Duodenal mucosa (tissue), 2 donors: ENCODE results near the gene TNPO2.

Source experiments
- H3K27ac ChIP-seq: one replicate; pipeline ENCODE4 v1.7.0; 2013; ENCODE audit warnings: low read depth, low read length
- H3K27me3 ChIP-seq, 2 donors: one replicate each; pipeline ENCODE4 v1.7.0; 2013; ENCODE audit warnings: low read length in 2 of 2, control low read depth in 1 of 2; ENCODE audit not compliant: insufficient read depth in 2 of 2, control insufficient read depth in 1 of 2
- H3K36me3 ChIP-seq, 2 donors: one replicate each; pipeline ENCODE4 v1.7.0; 2013; ENCODE audit warnings: low read length in 2 of 2, control low read depth in 1 of 2; ENCODE audit not compliant: insufficient read depth in 2 of 2, control insufficient read depth in 1 of 2
- H3K4me1 ChIP-seq, 2 donors: one replicate each; pipeline ENCODE4 v1.7.0; 2013; ENCODE audit warnings: low read length in 2 of 2, control low read depth in 1 of 2; ENCODE audit not compliant: insufficient read depth in 2 of 2, control insufficient read depth in 1 of 2
- H3K4me3 ChIP-seq, 2 donors: one replicate each; pipeline ENCODE4 v1.7.0; 2013; ENCODE audit warnings: low read length in 2 of 2, low read depth in 1 of 2
- H3K9ac ChIP-seq, 2 donors: one replicate each; pipeline ENCODE4 v1.7.0; 2013; ENCODE audit warnings: low read length in 2 of 2, low read depth in 1 of 2
- H3K9me3 ChIP-seq, 2 donors: one replicate each; pipeline ENCODE4 v1.7.0; 2013; ENCODE audit warnings: low read length in 2 of 2, control low read depth in 1 of 2; ENCODE audit not compliant: control insufficient read depth in 1 of 2

Gene TNPO2

DNA sequence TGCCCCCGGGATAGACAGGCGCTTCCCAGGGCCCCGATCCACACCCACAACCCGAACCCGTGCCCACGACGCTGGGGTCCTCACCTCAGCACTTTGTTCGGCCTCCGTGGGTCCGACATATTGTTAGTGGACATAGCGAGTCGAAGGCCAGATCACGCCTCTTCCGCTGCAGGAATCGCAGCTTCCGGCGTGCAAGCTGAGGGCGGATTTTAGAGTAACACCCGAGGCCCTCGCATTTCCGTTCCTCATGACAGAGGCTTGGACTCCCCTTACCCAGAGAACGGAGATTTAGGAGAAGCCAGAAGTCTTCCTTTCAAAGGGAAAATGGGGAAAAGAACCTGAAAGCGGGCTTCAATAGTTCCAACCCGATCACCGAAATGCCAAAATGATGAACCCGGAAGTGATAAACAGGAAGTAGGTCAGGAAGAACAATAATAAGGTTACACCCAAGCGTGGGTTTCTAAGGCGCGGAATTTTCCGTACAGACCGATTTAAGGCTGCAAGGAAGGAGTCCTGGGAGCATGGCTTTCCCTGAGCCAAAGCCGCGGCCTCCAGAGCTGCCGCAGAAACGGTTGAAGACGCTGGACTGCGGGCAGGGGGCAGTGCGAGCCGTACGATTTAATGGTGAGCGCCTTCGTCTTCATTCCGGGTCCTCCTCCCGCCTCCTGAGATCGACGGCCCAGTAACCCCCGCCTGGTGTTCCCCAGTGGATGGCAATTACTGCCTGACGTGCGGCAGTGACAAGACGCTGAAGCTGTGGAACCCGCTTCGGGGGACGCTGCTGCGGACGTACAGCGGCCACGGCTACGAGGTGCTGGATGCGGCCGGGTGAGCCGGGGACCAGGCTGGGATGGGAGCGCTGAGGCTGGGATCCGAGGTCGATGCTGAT lies 54.2 kb downstream of the TNPO2 start:
- H3K27me3 ChIP-seq, result no peaks in the 10 kb centered on the region
- peak overlapping the region; percentile 93 for H3K27ac ChIP-seq
- H3K36me3 ChIP-seq, result peaks cover 19 to 21% of the 10 kb centered on the region in 2 donors
- H3K9me3 ChIP-seq, result no peaks in the 10 kb centered on the region
- H3K9ac ChIP-seq, result peak overlapping the region; percentile 90 to 96
- peaks cover 37 to 49% of the 10 kb centered on the region in 2 donors for H3K4me1 ChIP-seq
- peak overlapping the region; percentile 85 to 99 for H3K4me3 ChIP-seq

DNA sequence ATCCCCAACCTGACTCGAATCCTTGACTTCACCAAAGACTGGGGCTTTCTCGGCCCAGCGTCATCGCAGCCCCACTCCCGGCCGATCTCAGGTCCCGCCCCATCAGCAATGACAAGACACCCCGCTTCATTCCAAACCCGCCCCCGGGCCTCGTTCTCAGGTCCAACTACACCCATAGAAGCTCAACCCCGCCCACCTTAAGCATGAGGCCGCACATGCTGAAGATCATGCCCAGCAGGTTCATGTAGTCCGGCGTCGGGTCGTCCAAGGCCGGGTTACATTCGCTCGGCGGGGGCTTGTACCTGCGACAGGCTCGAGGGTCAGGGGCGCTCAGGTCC lies 54.8 kb downstream of the TNPO2 start:
- Histone ChIP-seq H3K27me3 (no peaks in the 10 kb centered on the region), H3K9me3 (no peaks in the 10 kb centered on the region), H3K36me3 (peaks cover 13 to 15% of the 10 kb centered on the region in 2 donors), H3K4me1 (peaks cover 37 to 53% of the 10 kb centered on the region in 2 donors), H3K27ac (peak overlapping the region; percentile 93), H3K9ac (peak overlapping the region; percentile 90 to 96), H3K4me3 (peak overlapping the region; percentile 85 to 99)

DNA sequence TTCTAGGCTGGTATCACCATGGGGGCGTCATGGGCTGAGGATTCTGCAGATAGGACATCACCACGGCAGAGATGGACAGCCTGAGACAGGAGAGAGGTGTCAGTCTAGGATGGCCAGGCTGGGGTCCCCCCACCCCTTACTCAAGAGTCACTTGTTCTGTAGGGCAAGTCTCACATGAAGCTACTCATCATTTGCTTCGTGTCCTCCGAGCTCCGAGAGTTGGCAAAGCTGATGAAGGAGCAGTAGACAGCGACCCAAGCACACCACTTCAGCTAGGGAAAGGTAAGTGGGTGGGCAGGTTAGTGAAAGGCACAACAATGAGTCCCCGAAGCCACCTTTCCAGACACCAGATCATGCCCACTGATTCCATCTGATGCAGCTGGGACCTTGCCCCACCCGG lies 55.4 kb downstream of the TNPO2 start:
- peaks cover 37 to 53% of the 10 kb centered on the region in 2 donors for H3K4me1 ChIP-seq
- peak overlapping the region; percentile 90 to 96 for H3K9ac ChIP-seq
- peak overlapping the region; percentile 85 to 99 for H3K4me3 ChIP-seq
- no peak overlapping the region for H3K27ac ChIP-seq
- H3K9me3 ChIP-seq, result no peaks in the 10 kb centered on the region
- H3K36me3 ChIP-seq, result peaks cover 11 to 14% of the 10 kb centered on the region in 2 donors
- H3K27me3 ChIP-seq, result no peaks in the 10 kb centered on the region

DNA sequence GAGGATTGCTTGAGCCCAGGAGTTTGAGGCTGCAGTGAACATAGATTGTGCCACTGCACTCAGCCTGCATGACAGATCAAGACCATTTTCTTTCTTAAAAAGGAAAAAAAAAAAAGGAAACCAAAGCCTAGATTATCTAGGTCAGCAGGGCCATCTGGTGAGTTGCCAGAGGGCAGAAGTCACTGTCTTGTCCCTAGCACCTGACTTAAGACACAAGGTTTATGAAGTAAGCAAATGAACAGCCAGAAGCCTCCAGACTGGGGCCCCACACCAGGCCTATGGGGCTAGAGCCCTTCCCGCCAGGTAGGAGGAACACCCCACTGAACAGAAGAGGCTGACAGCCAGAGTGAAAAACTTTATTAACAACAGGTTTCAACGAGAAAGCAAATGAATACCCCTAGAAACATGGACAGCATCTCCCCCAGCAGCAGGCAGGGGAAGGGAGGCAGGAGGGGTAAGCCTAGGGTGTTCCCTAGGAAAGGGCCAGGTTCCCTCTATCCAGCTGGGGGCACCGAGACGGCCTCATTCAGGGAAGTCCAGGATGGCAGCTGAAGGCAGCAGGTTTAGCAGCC lies 55.9 kb downstream of the TNPO2 start:
- Histone ChIP-seq H3K27ac (no peak overlapping the region), H3K4me1 (peaks cover 37 to 53% of the 10 kb centered on the region in 2 donors), H3K9ac (peak overlapping the region; percentile 90 to 96), H3K4me3 (peak overlapping the region; percentile 85 to 99), H3K9me3 (no peaks in the 10 kb centered on the region), H3K36me3 (peaks cover 8 to 16% of the 10 kb centered on the region in 2 donors), H3K27me3 (no peaks in the 10 kb centered on the region)

DNA sequence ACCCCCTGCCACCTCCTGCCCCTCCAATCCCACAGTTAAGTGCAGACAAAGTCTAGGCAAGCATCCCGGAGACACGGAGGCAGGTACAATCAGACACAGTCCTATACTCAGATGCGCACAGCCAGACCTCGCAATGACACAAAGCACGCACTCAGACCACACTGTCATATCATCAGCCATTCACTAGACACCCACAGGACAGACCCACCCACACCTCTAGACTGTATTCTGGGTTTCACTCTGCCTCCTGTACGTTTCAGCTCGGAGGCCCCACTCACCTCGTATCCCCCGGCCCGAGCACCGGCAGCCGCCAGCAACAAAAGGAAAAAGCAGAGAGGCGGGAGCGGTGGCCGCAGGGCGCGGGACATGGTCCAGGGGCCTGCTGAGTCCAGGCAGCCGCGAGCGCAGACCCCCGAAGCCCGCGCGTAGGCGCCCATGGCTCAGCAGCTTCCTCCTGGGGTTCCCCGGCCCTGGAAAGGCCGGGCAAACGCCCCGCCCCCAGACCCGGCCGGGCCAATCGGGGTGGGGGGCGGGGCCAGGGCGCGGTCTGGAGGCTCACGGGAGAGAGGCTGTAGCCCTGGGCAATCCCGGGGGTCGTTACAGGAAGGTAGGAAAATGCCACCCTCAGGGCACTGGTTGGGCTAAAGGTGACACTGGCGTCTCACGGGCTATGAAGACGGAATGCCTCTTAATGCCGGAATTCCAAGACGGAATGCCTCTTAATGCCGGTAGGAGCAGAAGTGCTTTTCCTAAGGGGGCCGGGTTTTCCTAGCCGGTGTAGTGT lies 57.3 kb downstream of the TNPO2 start, which contains the start of the genes MAN2B1 and WDR83:
Gene MAN2B1 (minus strand): TSS at position 478 of the 784 bp plus-strand sequence. CDS start 41 bp downstream, at position 437.
Gene WDR83 (plus strand): TSS at position 543 of the 784 bp plus-strand sequence. CDS start 2,984 bp downstream, outside the sequence.
- Histone ChIP-seq H3K27ac (no peak within 1 kb of the TSS), H3K9me3 (no peaks in the 10 kb centered on the region), H3K9ac (peak within 1 kb of the TSS; percentile 78 to 90), H3K4me3 (peak within 1 kb of the TSS; percentile 90 to 92), H3K27me3 (no peaks in the 10 kb centered on the region), H3K36me3 (peaks cover 4 to 13% of the 10 kb centered on the region in 2 donors), H3K4me1 (peaks cover 37 to 53% of the 10 kb centered on the region in 2 donors)

DNA sequence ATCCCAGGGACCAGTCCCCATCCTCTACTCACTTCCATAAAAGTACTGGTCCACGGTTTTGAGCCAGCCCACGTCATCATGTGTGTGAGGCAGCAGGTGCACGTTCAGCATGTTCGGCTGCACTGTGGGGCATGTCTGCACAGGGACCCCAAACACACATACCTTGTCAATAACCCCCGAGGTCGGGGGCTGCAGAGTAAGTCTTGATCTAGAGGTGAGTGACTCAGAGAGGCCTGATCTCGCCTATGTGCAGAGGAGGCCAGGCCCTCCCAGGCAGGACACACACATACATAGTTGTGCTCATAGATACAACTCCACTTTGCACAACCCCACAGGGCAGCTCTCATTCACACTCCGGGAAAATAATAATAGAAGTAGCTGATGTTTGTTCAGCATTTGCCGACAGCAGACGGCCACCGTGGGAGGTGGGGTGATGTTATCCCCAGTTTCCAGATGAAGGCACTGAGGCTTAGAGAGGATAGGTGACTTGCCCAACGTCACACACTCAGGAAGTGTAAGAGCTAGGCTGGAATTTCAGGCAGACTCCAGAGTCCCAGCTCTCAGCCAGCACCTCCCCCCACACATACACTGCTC lies 58.0 kb downstream of the TNPO2 start:
- Histone ChIP-seq H3K27ac (no peak overlapping the region), H3K27me3 (no peaks in the 10 kb centered on the region), H3K9ac (peak overlapping the region; percentile 78 to 90), H3K9me3 (no peaks in the 10 kb centered on the region), H3K4me3 (peak overlapping the region; percentile 90 to 92), H3K4me1 (peaks cover 37 to 51% of the 10 kb centered on the region in 2 donors), H3K36me3 (peaks cover 4 to 20% of the 10 kb centered on the region in 2 donors)

DNA sequence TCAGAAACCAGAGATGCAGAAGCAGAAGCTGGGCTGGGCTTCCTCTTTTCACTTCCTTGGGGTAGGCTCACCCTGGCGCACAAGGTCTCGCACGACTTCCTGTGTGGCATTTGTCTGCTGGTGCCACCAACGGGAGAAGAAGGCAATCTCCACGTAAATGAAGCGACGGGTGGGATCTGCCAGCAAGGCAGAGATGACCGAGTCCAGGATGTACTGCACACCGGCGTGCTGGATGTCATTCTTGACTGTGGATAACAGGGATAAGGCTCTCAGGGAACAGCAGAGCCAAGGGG lies 58.5 kb downstream of the TNPO2 start:
- peak overlapping the region; percentile 90 to 92 for H3K4me3 ChIP-seq
- H3K36me3 ChIP-seq, result peaks cover 4 to 22% of the 10 kb centered on the region in 2 donors
- H3K9me3 ChIP-seq, result no peaks in the 10 kb centered on the region
- peaks cover 32 to 45% of the 10 kb centered on the region in 2 donors for H3K4me1 ChIP-seq
- H3K27me3 ChIP-seq, result no peaks in the 10 kb centered on the region
- H3K27ac ChIP-seq, result no peak overlapping the region
- H3K9ac ChIP-seq, result peak overlapping the region; percentile 13 to 90

DNA sequence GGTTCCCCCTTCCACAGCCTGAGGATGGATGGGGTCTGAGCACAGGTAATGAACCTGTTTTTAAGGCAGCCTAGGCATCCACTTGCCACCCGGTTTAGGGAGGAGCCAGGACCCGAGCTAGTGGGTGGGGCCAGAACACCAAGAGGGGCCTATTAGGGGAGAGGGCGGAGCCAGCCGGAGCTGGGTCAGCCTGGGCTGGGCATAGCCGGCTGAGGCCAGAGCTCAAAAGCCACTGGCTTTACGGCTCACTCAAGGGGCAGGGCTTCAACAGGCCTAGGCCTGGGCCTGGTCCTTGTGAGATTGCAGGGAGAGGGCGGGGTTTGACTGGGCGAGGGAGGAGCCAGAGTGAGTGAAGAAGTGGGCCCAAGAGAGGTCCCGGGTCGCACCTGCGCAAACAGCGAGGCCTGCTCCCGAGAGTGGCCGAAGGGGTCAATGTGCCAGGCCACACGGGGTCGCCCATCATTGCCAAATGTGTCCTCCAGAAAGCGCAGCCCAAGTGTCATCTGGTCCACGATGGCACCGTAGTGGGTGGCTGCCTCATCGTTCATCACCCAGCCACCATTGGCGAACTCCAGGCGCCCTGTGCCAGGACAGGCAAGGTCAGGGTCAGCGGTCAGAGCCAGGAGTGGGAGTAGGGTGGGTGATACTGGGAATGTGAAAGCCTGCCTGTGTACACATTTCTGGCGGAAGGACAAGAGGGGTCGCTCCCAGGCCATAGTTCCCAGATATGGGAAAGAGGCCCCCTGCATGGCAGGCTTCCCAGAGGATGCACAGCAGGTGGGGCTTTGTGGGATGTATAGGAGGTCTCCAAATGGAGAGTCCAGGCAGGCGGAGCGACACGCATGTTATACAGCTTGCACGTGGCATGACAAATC lies 59.1 kb downstream of the TNPO2 start:
- Histone ChIP-seq H3K27me3 (no peaks in the 10 kb centered on the region), H3K9me3 (no peaks in the 10 kb centered on the region)

DNA sequence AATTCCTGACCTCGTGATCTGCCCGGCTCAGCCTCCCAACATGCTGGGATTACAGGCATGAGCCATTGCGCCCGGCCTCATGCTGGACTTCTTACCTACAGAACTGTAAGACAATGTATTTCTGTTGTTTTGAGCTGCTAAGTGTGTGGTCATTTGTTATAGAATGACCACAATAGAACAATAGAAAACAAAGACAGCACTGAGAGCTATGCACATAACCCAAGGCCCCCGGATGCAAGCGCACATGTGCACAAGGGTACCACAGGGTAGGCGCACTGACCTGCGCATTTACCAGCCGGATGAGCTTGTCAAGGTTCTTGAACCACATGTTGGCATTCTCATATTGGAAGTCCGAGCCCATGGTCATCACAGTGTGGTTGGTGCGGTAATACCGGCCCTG lies 62.8 kb downstream of the TNPO2 start:
- peaks cover 7 to 17% of the 10 kb centered on the region in 2 donors for H3K4me1 ChIP-seq
- no peak overlapping the region for H3K27ac ChIP-seq
- no peak overlapping the region for H3K9ac ChIP-seq
- no peak overlapping the region for H3K4me3 ChIP-seq
- no peaks in the 10 kb centered on the region for H3K27me3 ChIP-seq
- H3K9me3 ChIP-seq, result no peaks in the 10 kb centered on the region
- H3K36me3 ChIP-seq, result peaks cover 3 to 35% of the 10 kb centered on the region in 2 donors

More for the DNA sequence above, 59.1 kb downstream of the TNPO2 start:
- Histone ChIP-seq H3K36me3 (peaks cover 4 to 26% of the 10 kb centered on the region in 2 donors), H3K9ac (no peak overlapping the region), H3K4me1 (peaks cover 29 to 42% of the 10 kb centered on the region in 2 donors), H3K27ac (no peak overlapping the region), H3K4me3 (no peak overlapping the region)
